HG03045 (cell line): ENCODE measurements around the gene TIMM10B.

Experiments used
- ATAC-seq: cut with Tn5 transposase; IDR thresholded peaks from one replicate; pipeline ENCODE4 v1.9.1; 2021; ENCODE audit warnings: mild to moderate bottlenecking, moderate library complexity; ENCODE audit not compliant: unreplicated experiment

TIMM10B gene, protein sequence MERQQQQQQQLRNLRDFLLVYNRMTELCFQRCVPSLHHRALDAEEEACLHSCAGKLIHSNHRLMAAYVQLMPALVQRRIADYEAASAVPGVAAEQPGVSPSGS

DNA sequence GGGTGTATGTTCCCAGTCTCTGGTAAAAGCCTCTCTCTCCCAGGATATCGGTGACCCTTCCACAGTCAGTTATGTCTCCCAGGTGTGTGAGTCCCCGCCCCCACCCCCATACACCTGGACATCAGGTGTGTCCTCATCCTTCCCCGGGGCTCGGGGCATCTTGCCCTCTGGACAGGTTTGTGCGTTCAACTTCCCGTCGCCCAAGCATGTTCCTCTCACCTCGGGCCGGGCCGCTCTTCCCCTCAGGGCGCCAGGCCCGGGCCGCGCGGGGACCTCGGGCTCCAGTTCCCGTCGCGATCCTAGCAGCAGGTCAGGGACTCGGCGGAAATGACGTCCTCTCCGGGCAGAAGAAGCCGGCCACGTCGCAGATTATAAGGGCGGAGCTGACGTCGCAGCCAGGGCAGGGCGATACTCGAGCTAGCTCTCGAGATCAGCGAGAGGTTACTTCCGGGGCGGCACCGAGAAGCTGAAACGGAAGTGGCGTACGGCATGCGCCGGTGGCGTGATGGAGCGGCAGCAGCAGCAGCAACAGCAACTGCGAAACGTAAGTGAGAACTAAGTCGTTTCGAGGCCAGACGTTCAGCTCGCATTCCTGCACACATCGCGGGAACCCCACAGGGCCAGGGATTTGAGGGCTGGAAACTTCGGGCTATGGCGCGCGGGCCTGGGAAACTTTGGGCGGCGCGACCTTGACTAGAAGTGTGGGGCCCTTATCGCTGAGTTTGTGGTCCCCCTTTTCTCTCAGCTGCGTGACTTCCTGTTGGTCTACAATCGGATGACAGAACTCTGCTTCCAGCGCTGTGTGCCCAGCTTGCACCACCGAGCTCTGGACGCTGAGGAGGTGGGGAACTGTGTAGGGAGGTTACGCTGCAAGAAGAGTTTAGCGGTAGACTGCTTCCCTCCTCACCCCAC lies at the start of gene TIMM10B, which contains the start of gene ARFIP2:
TIMM10B (plus strand) TSS at position 490 of the 912 bp plus-strand sequence; CDS start at position 506, 16 bp downstream.
ARFIP2 (minus strand) TSS at position 320 of the 912 bp plus-strand sequence. CDS start 910 bp downstream, outside the sequence.
- peak; percentile 98 for ATAC-seq

DNA sequence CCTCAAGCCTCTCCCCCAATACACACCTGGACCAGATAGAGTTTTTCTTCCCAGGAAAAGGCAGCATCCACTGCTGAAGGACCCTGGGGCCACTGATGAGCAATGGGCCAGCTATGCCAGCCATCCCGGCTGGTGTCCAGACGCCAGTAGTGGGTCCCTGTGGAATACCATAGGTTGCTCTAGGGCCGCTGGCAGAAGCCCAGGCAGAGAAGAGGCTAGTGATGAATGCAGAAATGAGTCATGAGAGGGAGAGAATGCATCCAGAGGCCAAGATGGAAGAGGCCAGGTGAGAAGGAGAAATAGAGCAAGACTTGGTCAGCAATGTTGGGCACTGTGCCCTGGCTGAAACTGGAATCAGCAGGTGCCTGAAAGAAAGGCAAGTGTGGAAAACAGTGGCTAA lies 49.4 kb upstream of the TIMM10B start:
- no peak for ATAC-seq

DNA sequence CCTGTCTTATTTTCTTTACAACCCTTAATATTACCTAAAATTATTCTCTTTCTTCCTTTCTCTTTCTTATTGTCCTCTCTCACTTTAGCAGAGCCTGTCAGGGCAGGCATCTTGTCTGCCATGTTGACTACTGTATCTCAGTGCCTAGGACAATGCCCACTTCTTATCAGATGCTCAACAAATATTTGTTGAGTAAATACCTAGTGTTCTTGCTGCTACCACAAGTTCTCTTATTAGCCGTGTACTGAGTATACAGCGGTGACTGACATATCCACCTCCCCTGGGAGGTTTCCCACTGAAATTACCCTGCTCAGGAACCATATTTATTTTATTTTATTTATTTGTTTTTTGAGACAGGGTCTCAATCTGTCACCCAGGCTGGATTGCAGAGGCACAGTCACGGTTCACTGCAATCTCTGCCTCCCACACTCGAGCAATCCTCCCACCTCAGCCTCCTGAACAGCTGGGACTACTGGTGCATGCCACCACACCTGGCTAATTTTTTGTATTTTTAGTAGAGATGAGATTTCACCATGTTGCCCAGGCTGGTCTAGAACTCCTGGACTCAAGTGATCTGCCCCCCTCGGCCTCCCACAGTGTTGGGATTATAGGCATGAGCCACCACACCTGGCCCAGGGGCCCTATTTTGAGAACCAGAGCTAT lies 47.2 kb upstream of the TIMM10B start:
- no peak for ATAC-seq

DNA sequence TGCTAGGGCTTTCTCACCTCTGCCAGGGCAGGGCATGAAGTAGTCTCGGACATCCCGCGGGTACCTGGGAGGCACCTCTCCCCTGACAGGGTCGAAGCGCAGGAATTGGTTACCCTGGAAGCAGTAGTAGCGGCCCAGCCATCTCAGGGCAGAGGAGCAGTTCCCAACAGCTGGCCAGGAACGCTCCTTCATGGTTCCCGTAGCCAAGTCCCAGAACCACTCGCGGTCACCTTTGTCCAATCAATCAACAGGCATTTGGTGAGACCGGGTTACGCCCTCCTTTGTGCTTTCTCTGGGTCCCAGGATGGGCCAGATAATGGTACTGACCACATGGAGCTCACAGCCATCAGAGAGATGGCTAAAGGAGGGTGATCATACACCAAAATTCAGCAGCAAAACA lies 43.9 kb upstream of the TIMM10B start:
- no peak for ATAC-seq

DNA sequence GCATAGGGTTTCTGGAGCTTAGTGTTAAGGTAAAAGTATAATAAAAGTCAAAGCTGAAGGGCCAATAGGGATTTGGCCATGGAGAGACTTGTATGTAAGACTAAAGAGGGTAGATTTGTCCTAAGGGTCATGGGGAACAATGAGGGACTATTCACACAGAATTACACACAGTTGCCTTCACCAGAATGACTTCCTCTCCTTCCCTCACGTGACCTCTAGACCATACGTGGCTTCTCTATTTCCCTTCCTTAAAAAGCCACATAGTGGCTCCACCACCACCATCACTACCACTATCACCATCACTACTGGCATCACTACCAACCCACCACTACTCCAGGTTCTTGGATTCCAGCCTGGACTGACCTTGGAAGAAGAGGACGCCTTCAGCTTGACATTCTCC lies 43.3 kb upstream of the TIMM10B start:
- no peak for ATAC-seq

DNA sequence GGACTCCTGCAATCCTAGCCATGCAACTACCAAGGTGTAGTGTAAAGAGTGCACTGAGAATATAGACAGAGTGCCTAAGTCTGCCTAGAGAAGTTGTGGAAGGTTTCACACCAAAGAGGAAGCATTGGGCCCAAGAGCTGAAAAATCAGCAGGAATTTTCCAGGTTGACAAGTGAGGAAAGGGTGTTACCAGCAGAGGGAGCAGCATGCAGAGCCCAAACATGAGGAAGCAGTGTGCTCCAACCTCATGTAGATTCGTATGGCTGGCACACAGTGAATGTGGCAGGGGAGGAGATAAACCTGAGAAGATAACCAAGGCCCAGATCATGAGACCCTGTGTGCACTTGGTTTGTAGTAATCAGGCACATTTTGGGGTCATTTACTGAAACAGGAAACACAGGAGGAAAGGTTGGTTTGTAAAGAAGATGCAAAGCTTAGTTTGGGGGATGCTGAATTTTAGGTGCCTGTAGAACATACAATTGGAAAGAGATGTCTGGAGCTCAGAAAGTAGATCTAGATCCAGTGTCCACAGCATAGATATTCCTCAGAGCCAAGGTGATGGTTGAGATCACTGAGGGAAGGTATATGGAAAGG lies 42.2 kb upstream of the TIMM10B start:
- no peak for ATAC-seq

DNA sequence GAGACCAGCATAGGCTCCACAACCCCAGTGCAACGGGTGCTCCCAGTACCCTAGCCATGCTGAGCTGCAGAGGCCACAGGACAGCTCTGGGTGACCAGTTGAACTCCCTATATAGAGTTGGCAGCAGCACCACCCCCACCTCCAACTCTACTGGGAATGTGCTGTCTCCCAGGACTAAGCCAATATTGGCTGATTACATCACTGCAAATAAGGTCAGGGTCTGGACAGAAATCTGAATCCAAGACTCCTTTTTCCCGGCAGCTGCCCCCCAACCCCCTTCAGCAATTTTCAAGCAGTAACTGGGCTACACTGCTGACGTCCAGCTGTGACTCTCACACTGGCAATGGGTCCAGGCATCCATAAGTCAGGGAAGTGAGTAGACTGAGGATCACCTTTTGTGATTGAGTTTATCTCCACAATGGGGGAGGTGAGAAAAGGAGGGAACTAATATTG lies 40.4 kb upstream of the TIMM10B start, which contains the start of gene HPX:
HPX (minus strand) TSS at position 82 of the 453 bp plus-strand sequence; CDS start at position 58, 24 bp downstream.
- ATAC-seq, result no peak

DNA sequence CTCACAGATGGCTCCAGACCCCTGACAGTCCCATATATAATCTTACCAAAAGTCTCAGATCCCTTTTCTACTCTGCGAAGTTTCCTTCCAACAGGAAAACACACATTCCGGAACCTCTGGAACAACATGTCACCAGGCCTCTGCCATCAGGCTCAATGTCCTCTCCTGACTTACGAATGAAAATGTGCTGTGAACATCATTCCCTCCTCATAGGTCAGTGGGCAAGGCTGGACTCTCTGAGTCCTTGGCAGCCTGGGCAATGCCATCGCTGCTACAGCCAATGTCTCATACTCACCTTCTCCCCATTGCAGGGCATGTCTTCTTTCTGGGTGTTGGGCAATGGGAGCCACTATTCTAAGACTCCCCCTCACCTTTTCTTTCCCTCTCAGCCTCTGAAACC lies 38.9 kb upstream of the TIMM10B start:
- no peak for ATAC-seq

DNA sequence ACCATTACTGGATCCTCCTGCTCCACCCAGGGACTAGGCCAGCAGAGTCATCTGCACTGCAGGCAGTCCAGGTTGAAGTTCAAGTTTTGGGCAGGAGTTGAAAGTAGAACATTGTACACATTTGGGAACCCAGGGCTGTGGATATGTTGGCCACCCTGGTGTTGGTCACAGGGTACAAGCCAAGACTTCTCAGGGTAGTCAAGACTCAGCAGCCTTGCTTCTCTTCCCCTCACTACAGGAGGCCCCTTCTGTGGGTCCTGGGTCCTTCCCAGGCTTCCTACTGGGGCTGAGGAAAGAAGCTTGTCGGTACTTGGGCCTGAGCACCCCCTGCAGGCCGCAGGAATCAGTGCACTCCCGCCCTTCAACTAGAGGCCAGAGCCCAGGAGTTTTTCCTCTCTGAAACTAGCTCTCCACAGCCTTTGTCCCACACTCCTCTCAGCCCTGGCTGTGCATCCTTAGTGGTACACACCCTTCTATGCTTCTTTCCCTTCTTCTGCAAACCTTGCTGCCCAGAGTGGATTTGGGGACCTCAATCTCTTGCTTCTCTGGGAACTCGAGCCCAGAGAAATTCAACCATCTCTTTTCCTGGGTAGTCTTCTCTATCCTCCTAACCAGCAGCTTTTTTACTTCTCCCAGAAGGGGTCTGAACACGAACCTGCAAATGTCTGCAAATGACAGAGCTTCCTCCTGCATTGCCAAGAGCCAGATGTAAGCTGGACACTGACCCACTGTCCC lies 37.9 kb upstream of the TIMM10B start:
- ATAC-seq, result peak; percentile 86

DNA sequence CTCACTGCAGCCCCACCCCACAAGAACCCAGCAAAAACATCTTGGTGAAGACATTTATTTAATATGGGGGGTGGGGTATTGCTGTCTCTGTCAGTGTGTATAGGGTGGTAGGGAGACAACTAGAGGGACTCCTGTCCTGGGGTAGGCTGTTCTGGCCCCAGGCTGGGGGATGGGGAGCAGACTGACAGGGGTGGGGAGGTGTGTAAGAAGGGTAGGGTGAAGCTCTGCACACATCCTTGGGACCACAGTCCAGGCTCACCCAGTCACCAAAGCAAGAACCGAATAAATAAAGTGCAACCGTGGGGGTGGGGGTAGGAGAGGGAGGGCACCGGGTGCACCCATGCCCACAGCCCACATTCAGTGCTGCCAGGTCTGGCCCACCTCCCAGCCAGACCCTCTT lies 32.7 kb upstream of the TIMM10B start:
- ATAC-seq, result no peak

DNA sequence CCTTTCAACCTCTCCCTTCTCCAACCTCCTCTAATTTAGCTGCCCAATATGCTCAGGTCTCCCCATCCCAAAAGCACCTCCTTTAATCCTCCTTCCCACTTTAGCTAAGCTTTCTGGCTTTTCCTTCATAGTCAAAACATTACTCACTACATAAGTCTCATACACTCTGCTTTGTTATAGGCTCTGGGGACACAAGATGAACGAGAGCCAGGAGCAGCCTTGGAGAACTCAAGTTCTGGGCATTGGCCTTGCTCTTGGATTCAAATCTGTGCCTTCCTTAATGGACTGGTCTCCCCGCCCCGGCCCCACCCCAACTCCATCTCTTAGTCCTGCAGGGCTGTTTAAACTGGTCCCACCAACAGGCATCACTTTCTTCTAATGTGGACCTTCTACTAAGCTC lies 29.1 kb upstream of the TIMM10B start:
- no peak for ATAC-seq

DNA sequence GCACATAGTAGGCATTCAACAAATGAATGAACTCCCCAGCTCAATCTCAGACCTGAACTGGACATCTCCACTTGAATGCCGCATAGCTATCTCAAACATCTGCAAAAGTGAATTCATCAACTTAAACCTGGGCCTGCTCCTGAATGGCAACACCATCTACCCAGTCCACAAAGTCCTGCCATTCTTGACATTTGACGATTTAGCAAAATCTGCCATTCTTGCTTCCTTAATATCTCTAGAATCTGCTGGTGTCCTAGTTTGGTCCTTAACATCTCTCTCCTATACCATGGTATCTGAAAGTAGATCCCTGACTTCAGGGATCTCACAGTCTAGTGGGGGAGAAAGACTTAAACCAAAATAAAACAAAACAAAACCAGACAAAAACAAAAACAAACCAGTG lies 28.1 kb upstream of the TIMM10B start:
- ATAC-seq, result no peak

DNA sequence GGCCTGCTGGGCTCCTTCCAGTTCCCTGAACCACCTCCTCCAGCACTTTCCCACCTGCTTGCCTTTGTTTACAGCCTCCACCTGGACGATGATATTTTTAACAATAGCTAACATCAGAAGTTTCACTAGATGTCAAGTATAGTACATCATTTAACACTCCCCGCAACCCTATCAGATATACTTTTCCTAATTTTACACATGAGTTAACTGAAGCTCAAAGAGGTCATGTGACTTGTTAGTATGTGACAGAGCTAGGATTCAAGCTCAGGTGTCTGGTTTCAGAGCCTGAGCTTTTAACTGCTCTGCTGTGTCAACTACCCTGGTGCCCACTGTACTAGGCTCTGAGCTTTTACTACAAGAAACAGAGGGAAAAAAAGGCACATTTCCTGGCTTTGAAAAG lies 26.2 kb upstream of the TIMM10B start:
- ATAC-seq, result no peak

DNA sequence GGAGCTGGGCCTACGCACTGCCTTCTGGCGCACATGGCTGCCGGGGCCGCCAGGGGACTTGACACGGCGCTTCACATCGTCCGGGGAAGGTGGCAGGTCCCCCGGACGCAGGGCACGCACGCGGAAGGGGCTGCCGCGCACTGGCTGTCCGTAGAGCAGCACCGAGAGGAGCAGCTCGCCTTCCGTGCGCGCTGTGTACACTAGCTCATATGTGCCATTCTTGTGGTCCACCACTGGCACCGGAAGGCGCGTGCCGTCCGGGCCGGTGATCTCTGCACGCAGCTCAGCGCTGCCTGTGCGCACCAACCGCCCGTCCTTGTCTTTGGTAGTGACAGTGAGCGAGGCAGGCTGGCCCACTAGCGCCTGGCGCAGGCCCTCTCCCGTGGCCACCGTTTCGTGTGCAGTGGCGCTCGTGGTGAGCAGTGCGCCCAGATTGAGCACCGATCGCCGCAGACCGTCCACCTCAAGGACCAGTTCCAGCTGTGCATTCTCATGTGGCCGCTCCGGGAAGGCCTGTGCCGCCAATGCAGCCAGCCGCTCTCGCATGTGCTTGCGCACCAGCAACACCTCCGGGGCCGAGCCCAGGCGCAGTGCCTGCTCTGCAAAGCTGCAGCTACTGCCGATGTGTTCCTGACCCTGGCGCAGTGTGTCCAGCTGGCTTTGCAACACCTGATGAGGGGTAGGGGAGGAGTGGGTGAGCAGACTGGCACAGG lies 24.8 kb upstream of the TIMM10B start:
- ATAC-seq, result no peak

DNA sequence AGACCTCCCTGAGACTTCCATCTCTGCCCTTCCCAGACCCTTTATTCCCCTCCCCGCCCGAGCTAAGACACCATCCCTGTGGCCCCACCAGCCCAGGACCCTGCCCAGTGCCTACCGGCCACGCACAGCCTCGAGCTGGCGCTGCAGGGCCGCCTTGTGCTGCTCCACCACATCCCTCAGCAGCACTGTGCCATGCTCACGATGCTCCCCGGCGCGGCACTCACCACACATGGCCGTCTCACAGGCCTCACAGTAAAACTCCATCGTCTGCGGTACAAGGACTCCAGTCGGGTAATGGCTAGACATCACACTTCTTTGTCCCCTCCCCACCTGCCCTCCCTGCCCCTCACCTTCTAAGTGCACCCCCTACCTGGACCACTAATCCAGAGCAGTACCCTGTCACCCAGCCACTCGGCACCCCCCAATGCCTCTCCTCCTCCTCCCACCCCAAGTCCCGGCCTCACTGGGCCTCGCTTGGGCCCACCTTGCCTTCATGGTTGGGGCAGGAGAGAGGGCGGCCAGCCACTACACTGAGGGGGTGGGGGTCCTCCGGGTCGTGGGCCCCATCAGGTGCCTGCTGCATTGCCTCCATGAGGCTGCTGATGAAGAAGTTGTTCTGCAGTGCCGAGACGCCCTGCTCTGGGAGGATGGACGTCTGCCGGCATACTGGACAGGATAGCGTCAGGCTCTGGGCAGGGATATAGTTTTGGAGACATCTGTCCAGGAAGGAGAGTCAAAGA lies 23.6 kb upstream of the TIMM10B start:
- ATAC-seq, result no peak

DNA sequence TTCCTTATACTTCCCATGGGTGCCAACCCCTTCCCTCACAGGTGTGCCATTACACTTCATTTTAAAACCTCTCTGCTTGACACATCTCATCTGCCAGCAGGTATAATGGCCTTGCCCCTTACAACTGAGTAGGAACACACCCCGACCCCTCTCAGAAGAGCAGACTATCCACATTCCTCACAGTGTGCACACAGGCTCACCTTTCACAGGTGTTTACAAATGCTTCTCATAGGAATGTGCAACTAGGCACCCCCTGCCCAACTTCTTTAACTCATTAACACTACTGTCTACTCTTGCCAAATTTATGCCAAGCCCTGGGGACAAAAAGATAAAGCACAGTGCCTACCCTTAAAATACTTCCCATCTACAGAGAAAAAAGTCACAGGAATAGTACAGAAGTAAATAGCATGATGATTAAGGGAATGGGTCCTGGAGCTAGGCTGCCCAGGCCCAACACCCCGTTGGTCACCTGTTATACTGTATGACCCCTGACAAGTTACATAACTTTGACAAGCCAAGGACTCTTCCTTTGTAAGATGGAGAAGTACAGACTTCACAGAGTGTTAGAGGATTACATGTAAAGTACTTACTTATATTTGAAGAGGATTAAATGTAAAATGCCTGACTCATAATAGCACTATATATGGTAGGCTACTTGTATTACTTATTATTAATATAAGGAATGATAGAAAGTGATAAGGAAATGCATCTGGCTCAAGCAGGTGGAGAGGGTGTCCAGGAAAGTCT lies 22.8 kb upstream of the TIMM10B start:
- no peak for ATAC-seq

DNA sequence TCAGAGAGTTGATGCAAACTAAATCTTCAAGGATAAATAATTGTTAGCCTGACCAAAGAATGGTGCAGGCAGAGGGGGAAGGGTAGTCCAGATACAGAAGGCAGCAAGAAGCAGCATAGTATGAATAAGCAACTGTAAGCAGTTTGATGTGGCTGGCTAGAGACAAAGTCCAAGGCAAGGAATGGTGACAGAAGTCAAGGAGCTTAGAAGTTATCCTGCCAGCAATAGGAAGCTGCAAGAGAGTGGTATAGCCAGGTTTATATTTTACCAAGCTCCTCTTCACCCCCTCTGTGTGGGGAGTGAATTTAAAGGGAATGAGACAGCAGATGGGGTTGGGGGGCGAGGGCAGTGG lies 22.2 kb upstream of the TIMM10B start:
- no peak for ATAC-seq

DNA sequence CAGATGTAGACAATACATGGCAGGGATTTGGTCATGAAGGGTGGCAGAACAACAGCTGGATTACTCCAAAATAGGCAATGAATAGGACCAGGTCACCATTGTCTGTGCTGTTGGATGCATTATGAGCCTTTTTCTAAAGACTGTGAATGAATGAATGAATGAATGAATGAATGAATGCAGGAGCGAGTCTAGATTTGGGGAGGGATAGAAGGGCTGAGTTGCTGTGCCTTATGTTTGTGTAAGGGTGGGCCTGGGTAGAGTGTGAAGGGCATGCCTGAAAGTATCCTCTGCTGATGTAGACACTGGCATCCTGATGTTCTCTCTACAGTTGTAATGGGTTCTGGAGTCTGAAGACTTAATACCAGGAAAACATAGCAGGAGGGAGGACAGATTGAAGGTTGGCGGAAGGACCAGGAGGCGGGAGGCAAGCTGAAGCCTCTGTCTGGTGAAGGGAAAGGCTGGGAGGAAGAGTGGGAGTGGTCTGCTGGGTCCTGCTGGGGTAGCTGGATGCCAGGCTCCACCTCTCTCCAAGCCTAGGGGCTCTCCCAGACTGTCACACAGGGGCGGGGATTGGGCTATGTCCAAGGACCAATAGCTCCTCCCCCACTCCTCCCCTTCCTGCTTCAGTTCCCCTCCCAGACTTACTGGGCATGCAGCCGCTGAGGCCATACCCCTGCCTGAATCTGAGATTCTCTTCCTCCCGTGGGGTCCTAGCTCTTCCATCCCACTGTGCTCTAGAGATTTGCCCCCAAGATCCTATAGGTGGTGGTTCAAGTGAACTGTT lies 12.4 kb upstream of the TIMM10B start:
- ATAC-seq, result no peak
